Osteocyte (in vitro differentiated cells): ENCODE results near the gene AHSA1. TPM values are rescaled to one million over a fixed set of nuclear protein-coding genes. Genes with fewer than 3 reads are reported as not detected.

Experiments used
- DNase-seq: peaks from one replicate; pipeline ENCODE4 v3.0.0; 2021; ENCODE audit warnings: mixed read lengths; ENCODE audit not compliant: unreplicated experiment; ENCODE audit errors: extremely low spot score
- H3K27ac Mint-ChIP-seq: one replicate; pipeline ENCODE4 v1.8.0; 2021; ENCODE audit warnings: mild to moderate bottlenecking, mixed read lengths; ENCODE audit not compliant: unreplicated experiment
- H3K27me3 Mint-ChIP-seq: one replicate; pipeline ENCODE4 v1.8.0; 2021; ENCODE audit warnings: mixed read lengths; ENCODE audit not compliant: unreplicated experiment
- H3K36me3 Mint-ChIP-seq: one replicate; pipeline ENCODE4 v1.8.0; 2021; ENCODE audit warnings: mixed read lengths; ENCODE audit not compliant: unreplicated experiment
- H3K4me1 Mint-ChIP-seq: one replicate; pipeline ENCODE4 v1.8.0; 2021; ENCODE audit warnings: mixed read lengths; ENCODE audit not compliant: unreplicated experiment
- H3K4me3 Mint-ChIP-seq: one replicate; pipeline ENCODE4 v1.8.0; 2021; ENCODE audit warnings: mild to moderate bottlenecking, moderate library complexity, mixed read lengths; ENCODE audit not compliant: unreplicated experiment
- H3K9me3 Mint-ChIP-seq: one replicate; pipeline ENCODE4 v1.8.0; 2021; ENCODE audit warnings: mixed read lengths; ENCODE audit not compliant: unreplicated experiment
- total RNA-seq: library from RNA; stranded (reverse); gene quantifications from 2 replicates; pipeline ENCODE4 v1.2.1, GENCODE V29; 2021
- TF ChIP-seq, protein P1 (sequence below): fragments of 200-600 bp; sonication (generic); IDR thresholded peaks from 2 replicates; pipeline ENCODE4 v1.5.0; 2021; ENCODE audit warnings: antibody characterized with exemption, mild to moderate bottlenecking, moderate library complexity

The AHSA1 gene
- total RNA-seq, 1 donor from 2014 or later = 115 TPM

DNA sequence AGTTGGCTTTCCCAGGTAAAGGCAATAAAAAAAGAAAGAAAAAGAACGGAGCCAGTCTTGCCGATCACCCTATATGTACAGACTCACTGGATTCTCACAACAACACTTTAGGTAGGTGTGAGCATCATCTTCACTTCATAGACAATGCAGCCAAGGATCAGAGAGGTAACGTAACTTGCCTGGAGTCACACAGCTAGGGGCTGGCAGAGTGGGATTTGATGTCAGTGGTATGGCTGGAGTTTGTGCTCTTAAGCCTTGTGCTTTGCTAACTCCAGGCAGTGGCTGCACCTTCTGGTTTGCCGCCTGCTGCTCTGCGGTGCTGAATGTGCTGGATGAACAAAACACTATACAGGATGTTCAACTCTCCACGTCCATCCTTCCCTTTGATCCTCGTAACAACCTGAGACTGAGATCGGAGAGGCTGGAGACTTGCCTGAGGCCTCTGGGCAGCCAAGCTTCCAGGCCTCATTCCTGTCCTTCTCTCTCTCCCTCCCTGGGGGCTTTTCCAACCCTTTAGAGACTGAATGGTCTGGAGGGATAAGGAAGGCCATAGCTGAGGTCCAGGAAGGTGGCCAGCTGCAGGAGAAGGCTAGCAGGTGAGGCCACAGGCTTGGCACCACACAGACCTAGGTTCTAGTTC is 32.6 kb downstream of the AHSA1 start:
- Mint-ChIP-seq H3K27me3 (peaks cover 2% of the 10 kb centered on the region), H3K4me1 (no peaks in the 10 kb centered on the region), H3K9me3 (no peaks in the 10 kb centered on the region), H3K27ac (no peak overlapping the region), H3K36me3 (no peaks in the 10 kb centered on the region), H3K4me3 (no peak overlapping the region)
- DNase-seq = no peak
- TF ChIP-seq, protein P1, sequence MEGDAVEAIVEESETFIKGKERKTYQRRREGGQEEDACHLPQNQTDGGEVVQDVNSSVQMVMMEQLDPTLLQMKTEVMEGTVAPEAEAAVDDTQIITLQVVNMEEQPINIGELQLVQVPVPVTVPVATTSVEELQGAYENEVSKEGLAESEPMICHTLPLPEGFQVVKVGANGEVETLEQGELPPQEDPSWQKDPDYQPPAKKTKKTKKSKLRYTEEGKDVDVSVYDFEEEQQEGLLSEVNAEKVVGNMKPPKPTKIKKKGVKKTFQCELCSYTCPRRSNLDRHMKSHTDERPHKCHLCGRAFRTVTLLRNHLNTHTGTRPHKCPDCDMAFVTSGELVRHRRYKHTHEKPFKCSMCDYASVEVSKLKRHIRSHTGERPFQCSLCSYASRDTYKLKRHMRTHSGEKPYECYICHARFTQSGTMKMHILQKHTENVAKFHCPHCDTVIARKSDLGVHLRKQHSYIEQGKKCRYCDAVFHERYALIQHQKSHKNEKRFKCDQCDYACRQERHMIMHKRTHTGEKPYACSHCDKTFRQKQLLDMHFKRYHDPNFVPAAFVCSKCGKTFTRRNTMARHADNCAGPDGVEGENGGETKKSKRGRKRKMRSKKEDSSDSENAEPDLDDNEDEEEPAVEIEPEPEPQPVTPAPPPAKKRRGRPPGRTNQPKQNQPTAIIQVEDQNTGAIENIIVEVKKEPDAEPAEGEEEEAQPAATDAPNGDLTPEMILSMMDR = no peak

DNA sequence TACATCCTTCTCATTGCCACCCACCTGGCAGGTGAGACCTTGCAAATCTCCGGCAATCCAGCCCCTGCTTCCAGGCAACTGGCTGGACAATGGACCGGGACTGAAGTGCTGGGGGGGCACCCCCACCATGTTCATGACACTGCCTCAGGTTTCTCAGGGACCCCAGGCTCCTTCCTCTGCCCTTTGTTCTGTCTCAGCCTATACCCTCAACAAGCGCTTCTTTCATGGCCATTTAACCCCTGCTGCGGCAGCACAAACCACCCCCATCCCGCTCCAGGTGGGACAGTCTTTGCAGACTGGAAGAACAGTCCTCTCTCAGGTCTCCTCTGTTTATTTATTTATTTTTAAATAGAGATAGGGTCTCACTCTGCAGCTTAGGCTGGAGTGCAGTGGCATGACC is 33.2 kb downstream of the AHSA1 start:
- no peak overlapping the region for H3K4me3 Mint-ChIP-seq
- no peaks in the 10 kb centered on the region for H3K36me3 Mint-ChIP-seq
- no peaks in the 10 kb centered on the region for H3K4me1 Mint-ChIP-seq
- H3K27ac Mint-ChIP-seq = no peak overlapping the region
- DNase-seq = no peak
- TF ChIP-seq, protein P1 = no peak
- H3K27me3 Mint-ChIP-seq = peaks cover 2% of the 10 kb centered on the region
- H3K9me3 Mint-ChIP-seq = no peaks in the 10 kb centered on the region

DNA sequence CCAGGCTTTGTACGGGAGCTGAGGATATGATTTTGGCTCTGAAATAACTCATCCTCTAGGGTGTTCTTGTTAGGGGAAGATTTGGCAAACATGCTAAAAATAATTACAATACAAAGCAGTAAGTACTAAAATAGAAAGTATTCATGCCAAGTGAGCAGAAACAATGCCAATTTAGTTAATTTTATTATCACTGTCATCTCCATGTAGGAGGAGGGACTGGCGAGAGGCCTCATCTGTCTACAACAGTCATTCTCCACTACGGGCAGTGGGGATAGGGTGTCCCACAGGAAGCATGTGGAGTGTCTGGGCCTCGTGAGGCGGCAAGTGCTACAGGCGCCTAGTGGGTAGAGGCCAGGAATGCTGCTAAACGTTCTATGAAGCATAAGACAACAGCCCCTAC is 37.4 kb downstream of the AHSA1 start:
- TF ChIP-seq, protein P1 = no peak
- H3K4me3 Mint-ChIP-seq = no peak overlapping the region
- H3K36me3 Mint-ChIP-seq = no peaks in the 10 kb centered on the region
- no peak for DNase-seq
- H3K27me3 Mint-ChIP-seq = peaks cover 17% of the 10 kb centered on the region
- peaks cover 3% of the 10 kb centered on the region for H3K4me1 Mint-ChIP-seq
- no peaks in the 10 kb centered on the region for H3K9me3 Mint-ChIP-seq
- H3K27ac Mint-ChIP-seq = no peak overlapping the region

DNA sequence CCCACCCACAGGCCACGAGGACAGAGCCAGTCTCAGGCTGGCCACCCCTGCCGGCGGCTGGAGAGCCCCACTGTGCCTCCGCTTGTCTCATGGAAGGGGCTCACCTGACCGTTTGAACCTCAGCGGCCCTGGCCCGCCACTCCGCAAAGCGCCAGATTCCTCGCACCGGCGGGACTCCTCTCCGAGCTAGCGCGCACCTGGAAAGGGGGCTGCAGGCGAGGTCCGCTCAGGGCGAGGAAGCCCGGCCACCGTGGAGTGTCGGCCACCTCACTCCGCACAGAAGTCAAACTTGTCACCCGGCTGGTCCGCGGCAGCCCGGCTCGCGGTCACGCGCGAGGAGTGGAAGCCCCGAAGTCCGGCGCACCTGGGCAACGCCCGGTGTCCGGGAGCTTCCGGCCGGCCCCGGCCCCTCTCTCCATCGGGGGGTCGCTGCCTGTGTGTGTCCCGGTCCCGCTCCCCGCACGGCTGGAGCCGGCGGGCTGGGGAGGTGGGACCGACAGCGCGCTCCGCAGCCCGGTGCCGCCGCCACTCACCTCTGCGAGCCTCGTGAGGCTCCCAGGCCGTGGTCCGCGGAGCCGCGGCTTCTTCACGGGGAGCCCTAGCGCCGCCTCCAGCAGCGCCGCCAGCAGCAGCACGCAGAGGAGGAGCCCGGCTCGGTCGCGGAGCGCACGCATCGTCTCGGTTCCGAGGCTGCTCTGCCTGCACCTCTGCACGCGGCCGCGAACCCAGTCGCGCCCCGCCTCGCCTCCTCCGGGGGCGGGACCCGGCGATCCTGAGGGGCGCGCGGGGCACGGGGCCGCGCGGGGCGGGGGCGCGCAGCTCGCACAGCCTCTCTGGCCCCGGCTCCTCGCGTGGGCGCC is 40.5 kb downstream of the AHSA1 start, which contains the start of gene ISM2:
Gene ISM2 (minus strand): TSS at position 697 of the 860 bp plus-strand sequence. CDS start 23 bp downstream, at position 674.
- DNase-seq = no peak
- no peak within 1 kb of the TSS for H3K27ac Mint-ChIP-seq
- peaks cover 3% of the 10 kb centered on the region for H3K9me3 Mint-ChIP-seq
- no peaks in the 10 kb centered on the region for H3K36me3 Mint-ChIP-seq
- TF ChIP-seq, protein P1 = no peak
- peaks cover 16% of the 10 kb centered on the region for H3K27me3 Mint-ChIP-seq
- peaks cover 3% of the 10 kb centered on the region for H3K4me1 Mint-ChIP-seq
- peak within 1 kb of the TSS; percentile 62 for H3K4me3 Mint-ChIP-seq

DNA sequence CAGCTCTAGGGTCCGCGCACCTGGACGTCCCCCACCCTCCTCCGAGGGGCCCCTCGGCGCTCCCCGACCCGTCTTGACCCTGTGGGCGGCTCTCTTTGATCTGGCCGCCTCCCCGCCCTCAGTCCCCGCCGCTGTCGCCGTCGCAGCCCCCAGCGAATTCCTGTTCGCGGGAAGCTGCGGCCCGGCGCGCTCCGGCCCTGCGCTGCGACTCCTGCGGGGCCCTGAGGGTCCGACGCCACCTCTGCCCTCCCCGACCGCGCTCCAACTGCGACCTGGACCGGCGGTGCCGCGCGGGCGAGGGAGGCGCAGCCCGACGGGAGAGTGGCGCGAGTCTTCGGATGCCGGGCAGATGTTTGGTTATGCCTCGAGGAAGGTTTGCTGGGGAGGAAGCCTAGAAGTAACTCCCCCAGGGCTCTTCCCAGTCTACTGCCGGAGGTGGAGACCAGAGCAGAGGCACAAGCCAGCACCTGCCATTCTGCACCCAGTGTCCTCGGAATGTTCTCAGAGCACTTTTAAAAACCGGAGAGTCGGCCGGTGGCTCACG is 41.2 kb downstream of the AHSA1 start:
- no peaks in the 10 kb centered on the region for H3K36me3 Mint-ChIP-seq
- no peak for DNase-seq
- peaks cover 3% of the 10 kb centered on the region for H3K9me3 Mint-ChIP-seq
- TF ChIP-seq, protein P1 = no peak
- peak overlapping the region; percentile 62 for H3K4me3 Mint-ChIP-seq
- peaks cover 16% of the 10 kb centered on the region for H3K27me3 Mint-ChIP-seq
- peaks cover 3% of the 10 kb centered on the region for H3K4me1 Mint-ChIP-seq
- H3K27ac Mint-ChIP-seq = no peak overlapping the region
